ENCODE measurements around the gene PLAC8.

- TF ChIP-seq POLR2AphosphoS5 (IDR thresholded peaks at IDR 0.05; ENCODE audit: low read depth, low read length): no peak
- TF ChIP-seq TAF1 (IDR thresholded peaks at IDR 0.05; ENCODE audit: borderline replicate concordance, insufficient read depth, low read length): no peak
- no peak for TF ChIP-seq REST (IDR thresholded peaks at IDR 0.05; ENCODE audit: insufficient read depth in 1 of 2, low read depth in 2 of 2, low read length in 2 of 2)
- TF ChIP-seq SIN3A (IDR thresholded peaks at IDR 0.05; ENCODE audit: borderline replicate concordance, insufficient read depth, low read length): no peak
Measured at GRCh38 chr4:83118869-83119268, 4.3 kb upstream of the PLAC8 start.

All from PFSK-1 (cell line).